RCC 7860 (cell line): ENCODE data around the gene TNNT1.
"Not testable (repeated sequence)": the region's sequence is repeated elsewhere in the genome, so short reads cannot be mapped to it uniquely, and the experiment has no call there.

Source experiments
- DNase-seq: peaks from one replicate; pipeline ENCODE4 v3.0.0-alpha.2; 2015; ENCODE audit warnings: low spot score
- FAIRE-seq: peaks from 2 replicates; lab custom pipeline; 2012; peaks lifted over from hg19 to GRCh38; lab: Jason Lieb, UNC

The TNNT1 gene

GRCh38 chr19:55149078-55150003 lies at the start of gene TNNT1:
TSS of gene TNNT1 (minus strand) at chr19:55149206. CDS start at chr19:55147157, 2,049 bp downstream.
- DNase-seq (no peak), FAIRE-seq (no peak)

- DNase-seq, result no peak
- FAIRE-seq, result no peak
These were observed 49.6 kb upstream of the TNNT1 start for GRCh38 chr19:55198651-55199050.

- no peak for FAIRE-seq
These were observed 48.5 kb upstream of the TNNT1 start for GRCh38 chr19:55197528-55197927.

GRCh38 chr19:55196803-55197202 lies 47.8 kb upstream of the TNNT1 start:
- no peak for DNase-seq
- no peak for FAIRE-seq

More at GRCh38 chr19:55197528-55197927, 48.5 kb upstream of the TNNT1 start:
- no peak for DNase-seq

GRCh38 chr19:55193481-55193880 lies 44.5 kb upstream of the TNNT1 start:
- FAIRE-seq (no peak), DNase-seq (no peak)

GRCh38 chr19:55189403-55189835 lies 40.4 kb upstream of the TNNT1 start:
- FAIRE-seq (no peak), DNase-seq (peak; percentile 44)

- FAIRE-seq, result no peak
- DNase-seq, result no peak
These were observed 39.6 kb upstream of the TNNT1 start for GRCh38 chr19:55188625-55189024.

GRCh38 chr19:55186080-55186479 lies 37.1 kb upstream of the TNNT1 start:
- DNase-seq, result no peak
- FAIRE-seq, result no peak

GRCh38 chr19:55181740-55182139 lies 32.7 kb upstream of the TNNT1 start:
- DNase-seq, result no peak
- FAIRE-seq, result no peak

- FAIRE-seq (no peak), DNase-seq (no peak)
These were observed 30.8 kb upstream of the TNNT1 start, which contains the start of gene SYT5 for GRCh38 chr19:55179606-55180484. TSS of gene SYT5 (minus strand) at chr19:55180289. CDS start at chr19:55179041, 1,248 bp downstream.

GRCh38 chr19:55178781-55179599 lies 30.0 kb upstream of the TNNT1 start:
- DNase-seq, result no peak
- no peak for FAIRE-seq

GRCh38 chr19:55176076-55176475 lies 27.1 kb upstream of the TNNT1 start:
- FAIRE-seq (no peak), DNase-seq (no peak)

- FAIRE-seq (no peak), DNase-seq (no peak)
These were observed 26.3 kb upstream of the TNNT1 start for GRCh38 chr19:55175117-55175867.

- DNase-seq (no peak), FAIRE-seq (no peak)
These were observed 25.6 kb upstream of the TNNT1 start for GRCh38 chr19:55174425-55175116.

GRCh38 chr19:55173714-55174409 lies 24.9 kb upstream of the TNNT1 start:
- DNase-seq, result peak; percentile 8
- FAIRE-seq, result no peak

GRCh38 chr19:55173186-55173713 lies 24.2 kb upstream of the TNNT1 start:
- DNase-seq, result no peak
- FAIRE-seq, result no peak

- no peak for DNase-seq
- no peak for FAIRE-seq
These were observed 23.7 kb upstream of the TNNT1 start for GRCh38 chr19:55172741-55173140.

GRCh38 chr19:55172318-55172717 lies 23.3 kb upstream of the TNNT1 start:
- not testable (repeated sequence) for DNase-seq, FAIRE-seq
